Dedifferentiated amniotic fluid mesenchymal stem cell (primary cell): Measurements from ENCODE around the gene ABCG8.

Source experiments
- DNase-seq: peaks from one replicate; pipeline ENCODE4 v3.0.0-alpha.2; 2016; ENCODE audit errors: extremely low spot score

The ABCG8 gene

DNA sequence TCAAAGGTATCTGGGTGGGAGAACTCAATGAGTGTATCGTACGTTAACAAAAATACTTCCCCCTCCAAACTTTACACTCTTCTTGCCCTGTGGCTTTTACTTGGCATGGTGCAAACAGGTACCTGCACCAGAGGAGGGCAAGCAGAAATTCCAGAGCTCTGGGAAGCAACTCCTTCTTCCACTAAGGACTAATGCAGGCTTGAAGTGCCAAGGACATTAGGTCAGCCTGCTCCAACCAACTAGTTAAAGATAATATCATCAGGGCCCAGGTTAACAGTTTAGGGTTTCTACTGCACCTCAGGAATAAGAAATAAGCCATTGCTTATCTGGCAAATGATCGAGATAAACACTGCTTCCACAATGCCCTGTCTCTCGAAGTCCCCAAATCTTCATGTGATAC, 86.7 kb downstream of the ABCG8 start:
- DNase-seq = no peak

- no peak for DNase-seq
These were observed 88.7 kb downstream of the ABCG8 start for GRCh38 chr2:43927442-43927841.

GRCh38 chr2:43931293-43931692, 92.5 kb downstream of the ABCG8 start:
- no peak for DNase-seq
